ENCODE data around the gene CRNKL1.
A peak's percentile ranks its signal among the peaks of the same experiment; 100 is the strongest.

Gene CRNKL1

DNA sequence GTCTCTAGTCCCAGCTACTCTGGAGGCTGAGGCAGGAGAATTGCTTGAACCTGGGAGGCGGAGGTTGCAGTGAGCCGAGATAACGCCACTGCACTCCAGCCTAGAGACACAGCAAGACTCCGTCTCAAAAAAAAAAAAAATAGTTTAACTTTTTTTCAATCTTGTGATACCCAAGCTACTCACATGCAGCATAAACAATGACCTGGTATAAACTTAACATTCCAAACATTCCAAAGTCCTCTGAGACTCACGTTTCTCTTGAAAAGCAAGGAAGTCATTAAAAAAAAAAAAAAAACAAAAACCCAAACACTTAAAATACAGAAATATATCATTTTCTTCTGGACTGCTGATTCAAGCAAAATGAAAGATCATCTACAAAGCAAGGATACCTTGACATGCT is 14.3 kb downstream of the CRNKL1 start:
- no peak overlapping the region for H3K23ac ChIP-seq (ENCODE audit: low read length)
- H3K4me2 ChIP-seq (ENCODE audit: low read length), result no peak overlapping the region
- no peak overlapping the region for H4K8ac ChIP-seq (ENCODE audit: low read depth, low read length)
- H3K4ac ChIP-seq (ENCODE audit: low read depth, low read length), result no peak overlapping the region
- no peak overlapping the region for H3K27ac ChIP-seq (ENCODE audit: low read depth, low read length)
- no peak overlapping the region for H3K18ac ChIP-seq (ENCODE audit: low read length)
- no peak overlapping the region for H4K12ac ChIP-seq (ENCODE audit: low read depth, low read length)
- H3K79me1 ChIP-seq (ENCODE audit: low read length), result no peaks in the 10 kb centered on the region
- no peak overlapping the region for H2BK5ac ChIP-seq (ENCODE audit: low read depth, low read length, poor library complexity)
- no peaks in the 10 kb centered on the region for H3K27me3 ChIP-seq (ENCODE audit: insufficient read depth, low read length)
- H3K14ac ChIP-seq (ENCODE audit: low read length), result no peak overlapping the region
- H3K36me3 ChIP-seq (ENCODE audit: control insufficient read depth in 1 of 2, insufficient read depth in 2 of 2, low read length in 2 of 2), result peaks cover 15 to 34% of the 10 kb centered on the region in 2 experiments
- H2BK12ac ChIP-seq (ENCODE audit: low read length), result no peak overlapping the region
- H2AFZ ChIP-seq (ENCODE audit: insufficient read depth, low read length, poor library complexity), result no peak overlapping the region
- no peaks in the 10 kb centered on the region for H3K9me3 ChIP-seq (ENCODE audit: insufficient read depth, low read depth, low read length)
- H3K9ac ChIP-seq (ENCODE audit: low read length), result no peak overlapping the region
- no peak overlapping the region for H2BK120ac ChIP-seq (ENCODE audit: insufficient read depth, low read length, poor library complexity)
- H2AK5ac ChIP-seq (ENCODE audit: low read length), result no peak overlapping the region
- no peak overlapping the region for H3K4me3 ChIP-seq (ENCODE audit: low read depth, low read length)
- no peaks in the 10 kb centered on the region for H3K4me1 ChIP-seq (ENCODE audit: control insufficient read depth in 1 of 2, insufficient read depth in 2 of 2, low read length in 2 of 2)
- H3K79me2 ChIP-seq (ENCODE audit: control insufficient read depth, insufficient read depth, low read length, poor library complexity), result no peaks in the 10 kb centered on the region
- WGBS (ENCODE audit: extremely low coverage, insufficient coverage, insufficient read length), result no CpG with 5 or more reads among the region's 5 CpGs
- H4K91ac ChIP-seq (ENCODE audit: low read depth, low read length), result no peak overlapping the region
- peak in 1 of 2 donors; percentile 69 for DNase-seq

- no peak for DNase-seq
- no peak overlapping the region for H3K14ac ChIP-seq (ENCODE audit: low read length)
- H2BK5ac ChIP-seq (ENCODE audit: low read depth, low read length, poor library complexity), result no peak overlapping the region
- no CpG with 5 or more reads among the region's 3 CpGs for WGBS (ENCODE audit: extremely low coverage, insufficient coverage, insufficient read length)
- no peak overlapping the region for H3K4me2 ChIP-seq (ENCODE audit: low read length)
- H3K4ac ChIP-seq (ENCODE audit: low read depth, low read length), result no peak overlapping the region
- H2AFZ ChIP-seq (ENCODE audit: insufficient read depth, low read length, poor library complexity), result no peak overlapping the region
- H3K9me3 ChIP-seq (ENCODE audit: insufficient read depth, low read depth, low read length), result no peaks in the 10 kb centered on the region
- no peaks in the 10 kb centered on the region for H3K4me1 ChIP-seq (ENCODE audit: control insufficient read depth in 1 of 2, insufficient read depth in 2 of 2, low read length in 2 of 2)
- H3K18ac ChIP-seq (ENCODE audit: low read length), result no peak overlapping the region
- peaks cover 17 to 33% of the 10 kb centered on the region in 2 experiments for H3K36me3 ChIP-seq (ENCODE audit: control insufficient read depth in 1 of 2, insufficient read depth in 2 of 2, low read length in 2 of 2)
- no peak overlapping the region for H3K23ac ChIP-seq (ENCODE audit: low read length)
- no peaks in the 10 kb centered on the region for H3K27me3 ChIP-seq (ENCODE audit: insufficient read depth, low read length)
- H3K9ac ChIP-seq (ENCODE audit: low read length), result no peak overlapping the region
- no peak overlapping the region for H2AK5ac ChIP-seq (ENCODE audit: low read length)
- H2BK12ac ChIP-seq (ENCODE audit: low read length), result no peak overlapping the region
- H3K79me1 ChIP-seq (ENCODE audit: low read length), result no peaks in the 10 kb centered on the region
- H4K12ac ChIP-seq (ENCODE audit: low read depth, low read length), result no peak overlapping the region
- H3K79me2 ChIP-seq (ENCODE audit: control insufficient read depth, insufficient read depth, low read length, poor library complexity), result no peaks in the 10 kb centered on the region
- no peak overlapping the region for H2BK120ac ChIP-seq (ENCODE audit: insufficient read depth, low read length, poor library complexity)
- H4K8ac ChIP-seq (ENCODE audit: low read depth, low read length), result no peak overlapping the region
- no peak overlapping the region for H3K4me3 ChIP-seq (ENCODE audit: low read depth, low read length)
- no peak overlapping the region for H4K91ac ChIP-seq (ENCODE audit: low read depth, low read length)
- H3K27ac ChIP-seq (ENCODE audit: low read depth, low read length), result no peak overlapping the region
Observed at GRCh38 chr20:20036756-20037155, 15.5 kb downstream of the CRNKL1 start.

GRCh38 chr20:20034486-20034885 is 17.8 kb downstream of the CRNKL1 start:
- DNase-seq, result peak; percentile 32 to 59
- Histone ChIP-seq H3K4me2 (ENCODE audit: low read length) (no peak overlapping the region), H2BK5ac (ENCODE audit: low read depth, low read length, poor library complexity) (no peak overlapping the region), H2BK12ac (ENCODE audit: low read length) (no peak overlapping the region), H4K8ac (ENCODE audit: low read depth, low read length) (no peak overlapping the region), H3K79me1 (ENCODE audit: low read length) (no peaks in the 10 kb centered on the region), H4K12ac (ENCODE audit: low read depth, low read length) (no peak overlapping the region), H3K9ac (ENCODE audit: low read length) (no peak overlapping the region), H2AFZ (ENCODE audit: insufficient read depth, low read length, poor library complexity) (no peak overlapping the region), H2AK5ac (ENCODE audit: low read length) (no peak overlapping the region), H3K18ac (ENCODE audit: low read length) (no peak overlapping the region), H4K91ac (ENCODE audit: low read depth, low read length) (no peak overlapping the region), H3K27me3 (ENCODE audit: insufficient read depth, low read length) (no peaks in the 10 kb centered on the region), H3K4me3 (ENCODE audit: low read depth, low read length) (no peak overlapping the region), H3K4ac (ENCODE audit: low read depth, low read length) (no peak overlapping the region), H3K27ac (ENCODE audit: low read depth, low read length) (no peak overlapping the region), H2BK120ac (ENCODE audit: insufficient read depth, low read length, poor library complexity) (no peak overlapping the region), H3K4me1 (ENCODE audit: control insufficient read depth in 1 of 2, insufficient read depth in 2 of 2, low read length in 2 of 2) (no peaks in the 10 kb centered on the region), H3K79me2 (ENCODE audit: control insufficient read depth, insufficient read depth, low read length, poor library complexity) (no peaks in the 10 kb centered on the region), H3K14ac (ENCODE audit: low read length) (no peak overlapping the region), H3K36me3 (ENCODE audit: control insufficient read depth in 1 of 2, insufficient read depth in 2 of 2, low read length in 2 of 2) (peaks cover 14 to 25% of the 10 kb centered on the region in 2 experiments), H3K23ac (ENCODE audit: low read length) (no peak overlapping the region), H3K9me3 (ENCODE audit: insufficient read depth, low read depth, low read length) (no peaks in the 10 kb centered on the region)
- no CpG with 5 or more reads among the region's 4 CpGs for WGBS (ENCODE audit: extremely low coverage, insufficient coverage, insufficient read length)

GRCh38 chr20:20031790-20032189 is 20.5 kb downstream of the CRNKL1 start:
- Histone ChIP-seq H3K14ac (ENCODE audit: low read length) (no peak overlapping the region), H2BK120ac (ENCODE audit: insufficient read depth, low read length, poor library complexity) (no peak overlapping the region), H3K9ac (ENCODE audit: low read length) (no peak overlapping the region), H3K27ac (ENCODE audit: low read depth, low read length) (no peak overlapping the region), H3K4me1 (ENCODE audit: control insufficient read depth in 1 of 2, insufficient read depth in 2 of 2, low read length in 2 of 2) (no peaks in the 10 kb centered on the region), H2BK12ac (ENCODE audit: low read length) (no peak overlapping the region), H2AK5ac (ENCODE audit: low read length) (no peak overlapping the region), H2AFZ (ENCODE audit: insufficient read depth, low read length, poor library complexity) (no peak overlapping the region), H3K79me2 (ENCODE audit: control insufficient read depth, insufficient read depth, low read length, poor library complexity) (no peaks in the 10 kb centered on the region), H3K9me3 (ENCODE audit: insufficient read depth, low read depth, low read length) (no peaks in the 10 kb centered on the region), H3K79me1 (ENCODE audit: low read length) (no peaks in the 10 kb centered on the region), H3K27me3 (ENCODE audit: insufficient read depth, low read length) (no peaks in the 10 kb centered on the region), H3K18ac (ENCODE audit: low read length) (no peak overlapping the region), H3K23ac (ENCODE audit: low read length) (no peak overlapping the region), H2BK5ac (ENCODE audit: low read depth, low read length, poor library complexity) (no peak overlapping the region), H4K91ac (ENCODE audit: low read depth, low read length) (no peak overlapping the region), H4K8ac (ENCODE audit: low read depth, low read length) (no peak overlapping the region), H3K4me3 (ENCODE audit: low read depth, low read length) (no peak overlapping the region), H3K36me3 (ENCODE audit: control insufficient read depth in 1 of 2, insufficient read depth in 2 of 2, low read length in 2 of 2) (peaks cover 11 to 16% of the 10 kb centered on the region in 2 experiments), H3K4me2 (ENCODE audit: low read length) (no peak overlapping the region), H3K4ac (ENCODE audit: low read depth, low read length) (no peak overlapping the region), H4K12ac (ENCODE audit: low read depth, low read length) (no peak overlapping the region)
- DNase-seq, result no peak
- WGBS (ENCODE audit: extremely low coverage, insufficient coverage, insufficient read length), result no CpG with 5 or more reads among the region's 5 CpGs
